HCT116 (cell line): Measurements from ENCODE around the gene P3H4. TPM values are rescaled to one million over a fixed set of nuclear protein-coding genes. Genes with fewer than 3 reads are reported as not detected.

Source experiments
- ATAC-seq: fragments of 200-7000 bp; cut with Tn5 transposase; 2 replicates; pipeline ENCODE4 v1.9.1; 2020; ENCODE audit warnings: mild to moderate bottlenecking, moderate library complexity
- BruUV-seq: library from RNA; stranded (reverse); fragments of 400-500 nt; replicated peaks from 2 replicates; lab custom pipeline; 2021; lab: Mats Ljungman, UMichigan
- CTCF ChIA-PET: fragments of 300-600 bp; sonication (Branson Sonifier 250); formaldehyde crosslinking; loops from one replicate; lab custom pipeline; 2021; ENCODE audit warnings: antibody characterized with exemption; lab: Charles Lee
- POLR2A ChIA-PET: fragments of 300-600, 350-600 bp; sonication (Branson Sonifier 250); formaldehyde crosslinking; loops from one replicate; lab custom pipeline; 2021; ENCODE audit warnings: antibody characterized with exemption; lab: Charles Lee
- RAD21 ChIA-PET, 2 experiments: fragments of 300-600 bp; sonication (Branson Sonifier 250); formaldehyde crosslinking; loops; one replicate each; lab custom pipeline; 2023; ENCODE audit warnings: low total read pairs in 2 of 2; ENCODE audit not compliant: uncharacterized antibody in 2 of 2, unreplicated experiment in 2 of 2, low non-redundant PET in 1 of 2; lab: Charles Lee
- DNase-seq: peaks from one replicate; pipeline ENCODE4 v3.0.0-alpha.2; 2010; ENCODE audit warnings: low read depth, low spot score
- H2AFZ ChIP-seq: fragments of 200-600 bp; shearing (Covaris generic), sonication (generic); 2 replicates; pipeline ENCODE4 v1.6.1; 2017; ENCODE audit warnings: low read depth, mixed run types, mixed read lengths, antibody characterized with exemption, low read length; ENCODE audit not compliant: poor library complexity, severe bottlenecking
- H3K27ac ChIP-seq: 2 replicates; pipeline ENCODE4 v1.5.1; 2012; ENCODE audit warnings: low read depth, low read length
- H3K27me3 ChIP-seq: fragments of 200-600 bp; sonication (generic); 2 replicates; pipeline ENCODE4 v1.6.1; 2016; ENCODE audit warnings: mixed run types, low read length, mixed read lengths; ENCODE audit not compliant: insufficient read depth
- H3K36me3 ChIP-seq, 2 experiments: fragments of 200-500 bp in 1 of 2; fragments of 200-600 bp in 1 of 2; sonication (Bioruptor generic) in 1 of 2; sonication (generic) in 1 of 2; 2 replicates each; pipeline versions ENCODE4 v1.5.1 to v1.6.1; 2014 to 2016; ENCODE audit warnings: low read length in 2 of 2, inconsistent platforms in 1 of 2, mixed read lengths in 1 of 2, mixed run types in 1 of 2; ENCODE audit not compliant: insufficient read depth in 2 of 2, control insufficient read depth in 1 of 2
- H3K4me1 ChIP-seq, 2 experiments: fragments of 200-600 bp in 1 of 2; sonication (generic) in 1 of 2; 2 replicates each; pipeline versions ENCODE4 v1.5.1 to v1.6.1; 2012 to 2017; ENCODE audit warnings: low read length in 2 of 2, inconsistent platforms in 1 of 2, mild to moderate bottlenecking in 1 of 2, mixed read lengths in 1 of 2, mixed run types in 1 of 2, moderate library complexity in 1 of 2; ENCODE audit not compliant: insufficient read depth in 2 of 2, control insufficient read depth in 1 of 2
- H3K4me2 ChIP-seq: fragments of 200-600 bp; sonication (generic); 2 replicates; pipeline ENCODE4 v1.6.1; 2017; ENCODE audit warnings: mixed run types, low read length, mixed read lengths
- H3K4me3 ChIP-seq, 2 experiments: fragments of 200-600 bp in 1 of 2; sonication (generic) in 1 of 2; replicated peaks in 1 of 2; 2 replicates each; pipeline ENCODE4 v1.5.1; 2011 to 2016; ENCODE audit warnings: low read length in 2 of 2, control low read depth in 1 of 2, low read depth in 1 of 2, mild to moderate bottlenecking in 1 of 2, mixed read lengths in 1 of 2, mixed run types in 1 of 2
- H3K79me2 ChIP-seq: fragments of 200-600 bp; sonication (generic); 2 replicates; pipeline ENCODE4 v1.6.1; 2017; ENCODE audit warnings: mild to moderate bottlenecking, mixed run types, low read length, moderate library complexity, mixed read lengths; ENCODE audit not compliant: insufficient read depth
- H3K9ac ChIP-seq: fragments of 200-600 bp; sonication (generic); 2 replicates; pipeline ENCODE4 v1.6.1; 2016; ENCODE audit warnings: low read length, mixed read lengths
- H3K9me2 ChIP-seq: fragments of 200-600 bp; sonication (generic), shearing (Covaris generic); 2 replicates; pipeline ENCODE4 v1.6.1; 2017; ENCODE audit warnings: mixed run types, mild to moderate bottlenecking, moderate library complexity; ENCODE audit not compliant: insufficient read depth
- H3K9me3 ChIP-seq, 2 experiments: fragments of 200-500 bp in 1 of 2; fragments of 200-600 bp in 1 of 2; sonication (Bioruptor generic) in 1 of 2; sonication (generic) in 1 of 2; 2 replicates each; pipeline ENCODE4 v1.6.1; 2014 to 2017; ENCODE audit warnings: low read length in 2 of 2, mixed read lengths in 2 of 2, inconsistent platforms in 1 of 2, low read depth in 1 of 2, mild to moderate bottlenecking in 1 of 2, mixed run types in 1 of 2, moderate library complexity in 1 of 2; ENCODE audit not compliant: control insufficient read depth in 1 of 2, insufficient read depth in 1 of 2
- H4K20me1 ChIP-seq: fragments of 200-600 bp; sonication (generic), shearing (Covaris generic); 2 replicates; pipeline ENCODE4 v1.6.1; 2017; ENCODE audit warnings: mixed run types, mild to moderate bottlenecking, moderate library complexity; ENCODE audit not compliant: insufficient read depth
- SP1 ChIP-seq: IDR thresholded peaks from 2 replicates; pipeline ENCODE4 v1.6.1; 2012; ENCODE audit warnings: low read depth
- YY1 ChIP-seq: IDR thresholded peaks from 2 replicates; pipeline ENCODE4 v1.6.1; 2011; ENCODE audit warnings: low read length, low read depth, moderate library complexity, mild to moderate bottlenecking; ENCODE audit not compliant: insufficient replicate concordance; ENCODE audit errors: extremely low read depth
- ZBTB33 ChIP-seq: IDR thresholded peaks from 2 replicates; pipeline ENCODE4 v1.6.1; 2011; ENCODE audit warnings: mild to moderate bottlenecking, low read length, moderate library complexity; ENCODE audit not compliant: insufficient replicate concordance; ENCODE audit errors: extremely low read depth
- ZNF274 ChIP-seq: fragments of 200-500 bp; sonication (Bioruptor generic); IDR thresholded peaks from 2 replicates; pipeline ENCODE4 v1.6.1; 2014; ENCODE audit warnings: mild to moderate bottlenecking, low read depth, low read length, inconsistent platforms
- intact Hi-C: fragments of 100-400 bp; cut with micrococcal nuclease; formaldehyde crosslinking; loops from 2 replicates; pipeline ENCODE4 v1.10.0; 2022
- total RNA-seq: library from RNA; stranded (reverse); gene quantifications from one replicate; pipeline ENCODE4 v1.2.1, GENCODE V29; 2021; ENCODE audit not compliant: unreplicated experiment

The P3H4 gene
- total RNA-seq, 1 experiment from 2014 or later = 23.4 TPM

- Histone ChIP-seq H3K79me2 (no peaks in the 10 kb centered on the region), H3K9me2 (no peaks in the 10 kb centered on the region), H3K9ac (no peak overlapping the region), H3K4me1 (no peaks in the 10 kb centered on the region), H2AFZ (no peak overlapping the region), H3K27ac (no peak overlapping the region), H3K9me3 (no peaks in the 10 kb centered on the region), H3K27me3 (no peaks in the 10 kb centered on the region), H4K20me1 (no peaks in the 10 kb centered on the region), H3K4me2 (no peak overlapping the region), H3K4me3 (no peak overlapping the region), H3K36me3 (peaks cover 40 to 58% of the 10 kb centered on the region in 2 experiments)
- no peak for TF ChIP-seq SP1
- ATAC-seq (no peak), DNase-seq (no peak)
- intact Hi-C loops = no loop called here
- POLR2A ChIA-PET = interaction anchor here (0.7 kb wide), 1 partner anchor 54 kb away, joined by 3 read pairs; no protein-coding TSS in a partner anchor
- BruUV-seq = no TSS peak
- CTCF ChIA-PET = no interaction called here
- RAD21 ChIA-PET = no interaction called here
Observed at GRCh38 chr17:41758601-41759000, 53.1 kb downstream of the P3H4 start.

GRCh38 chr17:41754066-41754465, 57.7 kb downstream of the P3H4 start:
- H4K20me1 ChIP-seq = no peaks in the 10 kb centered on the region
- no peak overlapping the region for H2AFZ ChIP-seq
- no peak overlapping the region for H3K4me3 ChIP-seq
- H3K9ac ChIP-seq = no peak overlapping the region
- H3K9me2 ChIP-seq = no peaks in the 10 kb centered on the region
- intact Hi-C loops = no loop called here
- peaks cover 24 to 32% of the 10 kb centered on the region in 2 experiments for H3K36me3 ChIP-seq
- no peak for DNase-seq
- no peaks in the 10 kb centered on the region for H3K27me3 ChIP-seq
- ChIA-PET CTCF (no interaction called here), RAD21 (no interaction called here), POLR2A (interaction anchor here (0.9 kb wide), 1 partner anchor 10 kb away, joined by 5 read pairs; no protein-coding TSS in a partner anchor)
- no peak overlapping the region for H3K4me2 ChIP-seq
- no peaks in the 10 kb centered on the region for H3K79me2 ChIP-seq
- no TSS peak for BruUV-seq
- no peak for TF ChIP-seq ZNF274
- no peak for TF ChIP-seq ZBTB33
- TF ChIP-seq YY1 = no peak
- no peaks in the 10 kb centered on the region for H3K9me3 ChIP-seq
- no peak for ATAC-seq
- H3K27ac ChIP-seq = no peak overlapping the region
- no peaks in the 10 kb centered on the region for H3K4me1 ChIP-seq

Other genes with a start within 250 kb of the P3H4 start
- 0.15 TPM for gene KRT9, start 239.9 kb downstream of the P3H4 start, total RNA-seq
- gene KRT14, start 225.1 kb downstream of the P3H4 start, total RNA-seq = not detected
- 0.61 TPM for gene KRT16, start 199.2 kb downstream of the P3H4 start, total RNA-seq
- not detected for gene KRT17, start 187.4 kb downstream of the P3H4 start, total RNA-seq
- gene EIF1, start 123.1 kb downstream of the P3H4 start, total RNA-seq = 1,082 TPM
- gene GAST, start 99.6 kb downstream of the P3H4 start, total RNA-seq = not detected
- gene HAP1, start 77.3 kb downstream of the P3H4 start, total RNA-seq = 3.4 TPM
- 224 TPM for gene JUP, start 25.2 kb downstream of the P3H4 start, total RNA-seq
- gene FKBP10, start 1.1 kb upstream of the P3H4 start, total RNA-seq = 78.5 TPM
- 110 TPM for gene NT5C3B, start 24.3 kb upstream of the P3H4 start, total RNA-seq
- not detected for gene KLHL10, start 25.9 kb upstream of the P3H4 start, total RNA-seq
- 22.4 TPM for gene KLHL11, start 53.5 kb upstream of the P3H4 start, total RNA-seq
- 222 TPM for gene ACLY, start 107.0 kb upstream of the P3H4 start, total RNA-seq
- 0.98 TPM for gene ODAD4, start 118.7 kb upstream of the P3H4 start, total RNA-seq
- gene CNP, start 154.8 kb upstream of the P3H4 start, total RNA-seq = 51.2 TPM
- gene DNAJC7, start 205.5 kb upstream of the P3H4 start, total RNA-seq = 113 TPM
- 26.4 TPM for gene NKIRAS2, start 208.1 kb upstream of the P3H4 start, total RNA-seq
- gene C17orf113, start 238.7 kb upstream of the P3H4 start, total RNA-seq = 2.3 TPM